Skeletal muscle tissue (tissue), 4 donors: Measurements from ENCODE around the gene TSNAXIP1. TPM values are rescaled to one million over a fixed set of nuclear protein-coding genes. Genes with fewer than 3 reads are reported as not detected.
"Not testable (repeated sequence)": the region's sequence is repeated elsewhere in the genome, so short reads cannot be mapped to it uniquely, and the experiment has no call there.

Source experiments
- H3K27ac ChIP-seq: one replicate; pipeline ENCODE4 v1.7.0; 2013; ENCODE audit warnings: mild to moderate bottlenecking, low read depth, low read length, inconsistent platforms
- H3K27me3 ChIP-seq, 3 donors: one replicate each; pipeline ENCODE4 v1.7.0; 2013; ENCODE audit warnings: low read length in 3 of 3; ENCODE audit not compliant: control insufficient read depth in 3 of 3, insufficient read depth in 3 of 3
- H3K36me3 ChIP-seq, 3 donors: one replicate each; pipeline ENCODE4 v1.7.0; 2013; ENCODE audit warnings: low read length in 3 of 3; ENCODE audit not compliant: control insufficient read depth in 3 of 3, insufficient read depth in 3 of 3
- H3K4me1 ChIP-seq, 3 donors: one replicate each; pipeline ENCODE4 v1.7.0; 2013; ENCODE audit warnings: low read length in 3 of 3, mild to moderate bottlenecking in 3 of 3; ENCODE audit not compliant: control insufficient read depth in 3 of 3, insufficient read depth in 3 of 3
- H3K4me3 ChIP-seq, 3 donors: one replicate each; pipeline ENCODE4 v1.7.0; 2013; ENCODE audit warnings: low read length in 3 of 3
- H3K9ac ChIP-seq, 3 donors: one replicate each; pipeline ENCODE4 v1.7.0; 2013; ENCODE audit warnings: low read length in 3 of 3, mild to moderate bottlenecking in 3 of 3, moderate library complexity in 2 of 3, low read depth in 1 of 3
- H3K9me3 ChIP-seq, 3 donors: one replicate each; pipeline ENCODE4 v1.7.0; 2013; ENCODE audit warnings: low read length in 3 of 3; ENCODE audit not compliant: control insufficient read depth in 3 of 3
- total RNA-seq: library from RNA; depleted of rRNA; stranded (reverse); fragments of >200 nt; gene quantifications from one replicate; pipeline ENCODE4 v1.2.3, GENCODE V29; 2014
- donor health status: Osteomylitis.

TSNAXIP1 gene
- total RNA-seq, 1 donor from 2014 or later: 0.52 TPM

GRCh38 chr16:67828651-67829050, 22.0 kb downstream of the TSNAXIP1 start:
- H3K9ac ChIP-seq: no peak overlapping the region
- H3K9me3 ChIP-seq: no peaks in the 10 kb centered on the region
- H3K4me1 ChIP-seq: peaks cover 8 to 11% (median 9%) of the 10 kb centered on the region in 3 donors
- peaks cover 40 to 55% (median 46%) of the 10 kb centered on the region in 3 donors for H3K36me3 ChIP-seq
- no peak overlapping the region for H3K27ac ChIP-seq
- H3K4me3 ChIP-seq: no peak overlapping the region
- no peaks in the 10 kb centered on the region for H3K27me3 ChIP-seq

DNA sequence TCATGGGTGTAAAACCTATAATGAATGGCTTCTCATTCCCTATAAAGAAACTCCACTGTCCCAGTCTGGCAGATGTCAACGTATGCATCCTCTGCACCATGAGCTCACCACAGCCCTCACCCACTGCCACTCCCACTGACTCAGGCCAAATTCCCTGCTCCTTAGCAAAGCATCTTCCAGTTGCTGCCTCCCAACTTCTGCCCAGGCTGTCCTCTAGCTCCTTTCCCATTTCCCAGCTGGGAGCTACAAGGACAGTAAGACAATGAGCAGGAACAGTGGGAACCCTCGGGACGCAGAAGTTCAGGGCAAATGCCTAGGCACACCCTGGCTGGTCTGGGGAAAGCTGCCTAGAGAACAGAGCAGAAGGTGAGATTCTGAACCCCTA, 26.3 kb downstream of the TSNAXIP1 start:
- Histone ChIP-seq H3K9me3 (no peaks in the 10 kb centered on the region), H3K4me1 (peaks cover 13 to 17% (median 14%) of the 10 kb centered on the region in 3 donors), H3K36me3 (peaks cover 35 to 39% (median 38%) of the 10 kb centered on the region in 3 donors), H3K9ac (peak overlapping the region; percentile 90), H3K27ac (peak overlapping the region; percentile 70), H3K27me3 (no peaks in the 10 kb centered on the region), H3K4me3 (peak overlapping the region; percentile 71 to 93 (median 88))

DNA sequence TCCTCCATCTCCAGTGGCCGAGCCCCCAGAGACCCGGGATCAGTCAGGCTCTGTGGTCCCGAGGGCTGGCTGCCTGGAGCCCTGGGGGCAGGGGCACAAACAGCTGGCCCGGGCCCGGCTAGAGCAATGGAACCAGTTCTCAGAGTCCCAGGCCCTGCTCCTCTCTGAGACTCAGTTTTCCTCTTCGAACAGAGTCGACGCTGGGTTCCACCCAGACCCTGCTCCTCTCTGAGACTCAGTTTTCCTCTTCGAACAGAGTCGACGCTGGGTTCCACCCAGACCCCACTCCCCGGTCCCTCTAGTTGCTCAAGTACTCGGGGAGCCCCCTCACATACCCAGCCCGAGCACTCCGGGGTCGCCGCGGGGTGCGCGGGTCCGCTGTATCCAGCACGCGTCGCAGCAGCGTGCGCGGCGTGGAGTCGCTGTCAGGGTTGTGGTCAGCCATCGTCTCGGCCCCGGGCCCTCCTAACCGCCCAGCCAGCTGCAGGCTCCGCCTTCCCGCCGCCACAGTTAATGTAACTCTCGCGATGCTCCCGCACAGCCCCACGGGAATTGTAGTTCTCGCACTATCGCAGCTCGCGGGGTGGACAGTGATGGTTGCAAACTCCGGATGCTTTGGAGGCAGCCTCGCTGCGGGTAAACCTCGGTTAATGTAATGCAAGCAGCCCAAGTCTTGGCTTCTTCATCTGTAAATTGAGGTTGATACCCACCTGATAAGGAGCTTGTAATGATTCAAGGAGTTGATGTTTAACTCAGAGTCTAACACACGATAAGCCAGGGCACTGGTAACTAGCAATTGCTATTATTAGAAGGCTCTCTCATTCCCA, 26.9 kb downstream of the TSNAXIP1 start:
- H3K36me3 ChIP-seq: peaks cover 30 to 34% (median 32%) of the 10 kb centered on the region in 3 donors
- peak overlapping the region; percentile 70 for H3K27ac ChIP-seq
- no peaks in the 10 kb centered on the region for H3K27me3 ChIP-seq
- H3K4me3 ChIP-seq: peak overlapping the region; percentile 71 to 93 (median 88)
- H3K4me1 ChIP-seq: peaks cover 13 to 17% (median 14%) of the 10 kb centered on the region in 3 donors
- H3K9ac ChIP-seq: peak overlapping the region; percentile 90
- no peaks in the 10 kb centered on the region for H3K9me3 ChIP-seq

GRCh38 chr16:67834242-67834614, 27.5 kb downstream of the TSNAXIP1 start:
- peak overlapping the region; percentile 90 for H3K9ac ChIP-seq
- peak overlapping the region; percentile 71 to 93 (median 88) for H3K4me3 ChIP-seq
- peaks cover 26 to 29% (median 28%) of the 10 kb centered on the region in 3 donors for H3K36me3 ChIP-seq
- H3K27ac ChIP-seq: peak overlapping the region; percentile 70
- H3K9me3 ChIP-seq: no peaks in the 10 kb centered on the region
- peaks cover 13 to 17% (median 14%) of the 10 kb centered on the region in 3 donors for H3K4me1 ChIP-seq
- no peaks in the 10 kb centered on the region for H3K27me3 ChIP-seq

DNA sequence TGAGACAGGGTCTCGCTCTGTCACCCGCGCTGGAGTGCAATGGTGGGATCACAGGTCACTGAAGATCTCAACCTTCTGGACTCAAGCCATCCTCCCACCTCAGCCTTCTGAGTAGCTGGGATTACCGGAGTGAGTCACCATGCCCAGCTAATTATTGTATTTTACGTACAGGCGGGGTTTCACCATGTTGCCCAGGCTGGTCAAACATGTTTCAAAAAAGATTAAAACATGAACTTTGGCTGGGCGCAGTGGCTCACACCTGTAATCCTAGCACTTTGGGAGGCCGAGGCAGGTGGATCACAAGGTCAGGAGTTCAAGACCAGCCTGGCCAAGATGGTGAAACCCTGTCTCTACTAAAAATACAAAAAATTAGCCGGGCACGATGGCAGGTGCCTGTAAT, 30.5 kb downstream of the TSNAXIP1 start:
- H3K27ac ChIP-seq, H3K4me3 ChIP-seq, H3K9me3 ChIP-seq, H3K9ac ChIP-seq, H3K27me3 ChIP-seq, H3K36me3 ChIP-seq: not testable (repeated sequence)
- peaks cover 17 to 23% (median 20%) of the 10 kb centered on the region in 3 donors for H3K4me1 ChIP-seq

DNA sequence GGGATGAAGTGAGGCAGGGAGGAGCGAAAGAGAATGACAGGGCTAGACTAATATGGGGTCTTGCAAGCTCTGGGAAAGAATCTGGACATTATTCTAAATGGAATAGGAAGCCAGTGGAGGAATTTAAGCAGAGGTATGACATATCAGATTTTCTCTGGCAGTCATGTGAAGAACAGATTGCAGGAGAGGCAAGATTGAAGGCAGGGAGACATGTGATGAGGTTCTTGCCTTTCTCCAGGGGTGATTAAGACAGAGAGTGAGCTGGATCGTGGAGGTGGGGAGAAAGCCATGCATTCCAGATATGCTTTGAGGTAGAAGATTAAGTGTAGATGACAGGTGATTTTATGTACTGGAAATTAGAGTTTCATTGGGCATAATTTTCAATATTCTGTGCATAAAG, 31.1 kb downstream of the TSNAXIP1 start:
- no peaks in the 10 kb centered on the region for H3K27me3 ChIP-seq
- no peak overlapping the region for H3K9ac ChIP-seq
- H3K9me3 ChIP-seq: no peaks in the 10 kb centered on the region

GRCh38 chr16:67841198-67841815, 34.6 kb downstream of the TSNAXIP1 start:
- peaks cover 40 to 45% (median 41%) of the 10 kb centered on the region in 3 donors for H3K4me1 ChIP-seq
- H3K4me3 ChIP-seq: peak overlapping the region; percentile 91 to 97 (median 97)
- peak overlapping the region; percentile 95 for H3K27ac ChIP-seq
- H3K36me3 ChIP-seq: peaks cover 0 to 3% (median 0%) of the 10 kb centered on the region in 3 donors
- no peaks in the 10 kb centered on the region for H3K9me3 ChIP-seq
- H3K9ac ChIP-seq: peak overlapping the region; percentile 95 to 99 (median 98)
- H3K27me3 ChIP-seq: no peaks in the 10 kb centered on the region

More for the DNA sequence above, 31.1 kb downstream of the TSNAXIP1 start:
- Histone ChIP-seq H3K4me3 (no peak overlapping the region), H3K36me3 (no peaks in the 10 kb centered on the region), H3K4me1 (peaks cover 16 to 22% (median 18%) of the 10 kb centered on the region in 3 donors), H3K27ac (no peak overlapping the region)

DNA sequence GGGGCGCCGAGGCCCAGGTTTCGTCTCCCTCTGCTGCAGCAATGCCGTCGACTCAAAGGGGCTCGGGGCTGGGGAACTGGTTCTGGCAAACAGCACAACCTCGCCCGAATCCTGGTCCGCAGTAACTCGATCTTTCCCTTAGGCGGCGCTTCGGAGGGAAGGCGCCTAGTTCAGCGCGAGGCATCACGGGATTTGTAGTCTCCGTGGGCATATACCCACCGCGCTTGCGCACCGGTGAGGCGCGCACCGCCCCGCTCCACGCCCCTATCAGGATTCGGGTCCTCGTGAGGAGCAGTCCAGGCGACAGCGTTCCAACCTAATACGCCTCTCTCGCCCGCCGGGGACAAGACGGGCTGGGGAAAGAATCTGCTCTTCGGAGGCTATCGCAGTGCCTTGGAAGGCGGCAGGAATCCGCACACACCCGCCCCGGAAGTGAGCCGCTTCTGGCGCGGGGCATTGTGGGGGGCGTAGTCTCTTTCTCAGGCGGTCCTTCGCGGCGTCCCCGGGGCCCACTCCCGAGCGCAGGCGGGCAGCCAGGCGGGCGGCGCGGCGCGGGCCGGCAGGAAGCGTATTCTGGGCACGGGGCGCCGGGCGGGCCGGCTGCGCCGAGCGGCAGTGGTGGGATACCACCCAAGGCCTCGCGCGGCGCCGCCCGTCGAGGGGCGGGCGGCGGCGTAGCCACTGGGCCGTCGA, 35.3 kb downstream of the TSNAXIP1 start, which contains the start of gene THAP11:
TSS of gene THAP11 (plus strand) at position 505 of the 693 bp plus-strand sequence. CDS start 235 bp downstream, outside the sequence.
- Histone ChIP-seq H3K9ac (peak within 1 kb of the TSS; percentile 95 to 99 (median 98)), H3K4me3 (peak within 1 kb of the TSS; percentile 91 to 97 (median 97)), H3K4me1 (peaks cover 40 to 48% (median 42%) of the 10 kb centered on the region in 3 donors), H3K36me3 (peaks cover 0 to 3% (median 0%) of the 10 kb centered on the region in 3 donors), H3K27ac (peak within 1 kb of the TSS; percentile 95), H3K9me3 (no peaks in the 10 kb centered on the region), H3K27me3 (no peaks in the 10 kb centered on the region)

GRCh38 chr16:67842509-67843342, 36.0 kb downstream of the TSNAXIP1 start:
- H3K9ac ChIP-seq: peak overlapping the region; percentile 73 to 99 (median 95)
- H3K4me1 ChIP-seq: peaks cover 43 to 52% (median 47%) of the 10 kb centered on the region in 3 donors
- peak overlapping the region; percentile 83 to 97 (median 97) for H3K4me3 ChIP-seq
- H3K27ac ChIP-seq: peak overlapping the region; percentile 95
- no peaks in the 10 kb centered on the region for H3K9me3 ChIP-seq
- H3K27me3 ChIP-seq: no peaks in the 10 kb centered on the region
- peaks cover 0 to 3% (median 0%) of the 10 kb centered on the region in 3 donors for H3K36me3 ChIP-seq
